ENCODE results near the gene CYP2W1.
A peak's percentile ranks its signal among the peaks of the same experiment; 100 is the strongest.

Gene CYP2W1

DNA sequence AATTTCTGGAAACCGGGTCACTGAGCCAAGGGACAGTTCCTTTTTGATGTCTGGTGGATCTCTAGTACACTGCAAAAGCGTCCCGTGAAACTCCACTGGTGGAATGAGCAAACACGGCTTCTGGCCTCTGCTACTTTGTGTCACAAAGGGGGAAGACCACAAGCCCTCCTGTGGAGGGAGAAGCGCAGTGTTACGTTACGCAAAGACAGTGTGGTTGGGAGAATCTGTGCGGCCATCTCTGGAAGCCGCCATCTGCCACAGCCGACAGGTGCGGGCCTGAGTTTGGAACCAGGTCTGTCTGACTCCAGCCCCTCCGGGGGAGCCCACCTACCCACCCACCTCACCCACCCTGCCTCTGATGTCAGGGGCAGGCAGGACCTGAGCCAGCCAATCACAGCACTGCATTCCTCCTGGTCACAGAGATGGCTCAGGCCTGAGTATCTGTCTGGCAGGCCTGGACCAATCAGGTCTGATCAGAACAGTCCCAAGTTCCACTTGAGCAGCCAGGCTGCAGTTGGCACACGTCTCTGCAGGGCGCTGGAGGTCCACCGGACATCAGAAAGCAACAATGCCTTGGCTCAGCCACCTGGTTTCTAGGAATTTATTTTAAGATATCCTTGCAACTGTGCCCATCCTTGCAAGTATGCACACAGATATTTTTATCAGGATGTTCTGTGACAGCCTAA, 3.0 kb upstream of the CYP2W1 start:
- H3K27ac ChIP-seq, result no peak overlapping the region
- DNase-seq (ENCODE audit: low read depth, low spot score), result no peak

DNA sequence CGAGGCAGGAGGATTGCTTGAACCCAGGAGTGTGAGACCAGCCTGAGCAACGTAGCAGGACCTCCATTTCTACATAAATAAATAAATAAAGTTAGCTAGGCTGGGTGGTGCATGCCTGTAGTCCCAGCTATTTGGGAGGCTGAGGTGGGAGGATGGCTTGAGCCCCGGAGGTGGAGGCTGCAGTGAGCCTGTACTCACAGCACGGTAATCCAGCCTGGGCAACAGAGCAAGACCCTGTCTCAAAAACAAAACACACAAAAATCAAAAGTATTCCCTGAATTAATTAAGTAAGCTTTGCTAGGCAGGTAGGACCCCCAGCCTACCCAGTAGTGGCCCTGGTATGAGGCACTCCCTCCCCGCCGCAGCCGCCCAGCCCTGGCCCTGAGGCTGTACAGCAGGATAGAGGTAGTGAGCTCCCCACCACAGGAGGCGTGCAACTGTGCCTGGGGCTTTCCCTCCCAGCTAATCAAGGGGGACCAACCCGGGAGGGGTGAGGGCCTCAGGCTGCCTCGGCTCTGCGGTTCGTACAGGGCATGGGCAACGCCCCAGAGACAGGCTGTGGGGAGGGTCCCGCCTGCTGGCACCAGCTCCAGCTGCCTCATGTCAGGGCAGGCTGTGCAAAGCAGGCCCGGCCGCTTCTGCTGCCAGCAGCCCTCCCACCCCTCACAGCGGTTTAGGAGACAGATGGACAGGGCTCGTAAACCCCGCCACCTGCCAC, 1.0 kb upstream of the CYP2W1 start:
- H3K27ac ChIP-seq, result no peak overlapping the region
- DNase-seq (ENCODE audit: low read depth, low spot score), result no peak

DNA sequence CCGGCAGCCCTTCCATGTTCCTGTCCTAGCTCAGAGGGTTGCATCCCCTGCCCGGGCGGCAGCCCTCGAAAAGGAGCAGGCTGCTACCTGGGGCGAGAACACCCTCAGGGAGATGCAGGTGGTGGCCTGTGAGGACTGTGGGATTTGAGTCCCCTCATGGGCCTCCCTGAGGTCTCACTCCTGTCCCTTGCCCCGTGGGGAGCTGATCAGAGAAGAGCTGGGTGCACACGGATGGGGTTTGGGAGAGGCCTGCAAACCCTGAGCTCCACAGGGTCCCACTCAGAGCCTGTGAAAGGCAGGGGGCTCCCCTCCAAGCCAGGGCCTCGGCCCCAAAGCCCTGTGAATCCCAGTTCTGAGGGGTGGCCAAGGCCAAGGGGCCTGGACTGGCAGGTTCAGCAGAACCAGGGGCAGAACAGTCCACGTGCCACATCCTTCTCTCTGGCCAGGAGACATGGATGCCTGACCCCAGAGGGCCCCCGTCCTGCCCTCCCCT, 424 bp upstream of the CYP2W1 start:
- H3K27ac ChIP-seq, result no peak overlapping the region
- DNase-seq (ENCODE audit: low read depth, low spot score), result no peak

DNA sequence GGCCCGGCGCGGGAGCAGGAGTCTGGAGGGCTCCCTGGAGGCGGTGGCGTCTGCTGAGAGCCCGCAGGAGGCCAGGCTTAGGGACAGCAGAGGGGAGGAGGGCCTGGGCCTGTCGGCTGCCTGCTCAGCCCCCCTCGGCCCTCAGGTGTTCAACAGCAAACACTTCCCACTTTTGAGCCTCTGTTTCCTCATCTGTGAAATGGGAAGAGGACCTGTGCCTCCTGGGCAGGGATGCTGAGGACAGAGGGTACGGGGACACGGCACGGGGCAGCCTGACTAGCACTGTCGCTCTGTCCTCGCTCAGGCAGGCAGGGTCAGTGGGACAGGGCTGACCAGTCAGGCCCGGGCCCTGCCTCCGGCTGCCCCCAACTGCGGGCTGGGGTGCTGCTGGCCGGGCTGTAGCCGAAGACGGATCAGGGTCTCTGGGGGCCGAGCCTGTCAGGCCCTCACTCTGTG, 663 bp downstream of the CYP2W1 start:
- H3K27ac ChIP-seq, result no peak overlapping the region

DNA sequence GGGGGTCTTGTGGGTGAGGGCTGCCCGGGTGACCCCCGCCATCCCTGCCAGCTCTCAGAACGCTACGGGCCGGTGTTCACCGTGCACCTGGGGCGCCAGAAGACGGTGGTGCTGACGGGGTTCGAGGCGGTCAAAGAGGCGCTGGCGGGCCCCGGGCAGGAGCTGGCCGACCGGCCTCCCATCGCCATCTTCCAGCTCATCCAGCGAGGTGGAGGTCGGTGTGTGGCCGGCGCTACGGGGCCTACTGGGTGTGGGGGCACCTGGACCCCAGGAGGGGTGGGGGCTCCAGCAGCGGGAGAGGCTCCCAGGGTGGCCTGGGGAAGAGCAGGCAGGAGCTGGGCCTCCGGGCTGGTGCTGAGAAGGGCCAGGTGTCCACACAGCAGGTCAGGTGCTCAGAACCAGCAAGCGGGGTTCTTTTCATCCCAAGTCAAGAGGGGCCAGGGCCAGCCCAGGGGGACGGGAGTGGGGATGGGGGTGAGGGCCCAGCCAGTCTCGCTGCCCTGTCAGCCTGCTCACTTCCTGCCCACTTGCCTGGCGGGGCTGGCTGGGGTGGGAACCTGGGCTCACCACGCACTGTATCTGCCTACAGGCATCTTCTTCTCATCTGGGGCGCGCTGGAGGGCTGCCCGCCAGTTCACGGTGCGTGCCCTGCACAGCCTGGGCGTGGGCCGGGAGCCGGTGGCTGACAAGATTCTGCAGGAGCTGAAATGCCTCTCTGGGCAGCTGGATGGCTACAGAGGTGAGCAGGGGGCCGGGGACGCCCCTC, 1.6 kb downstream of the CYP2W1 start:
- DNase-seq (ENCODE audit: low read depth, low spot score), result no peak
- H3K27ac ChIP-seq, result no peak overlapping the region

More for the DNA sequence above, 663 bp downstream of the CYP2W1 start:
- no peak for DNase-seq (ENCODE audit: low read depth, low spot score)

DNA sequence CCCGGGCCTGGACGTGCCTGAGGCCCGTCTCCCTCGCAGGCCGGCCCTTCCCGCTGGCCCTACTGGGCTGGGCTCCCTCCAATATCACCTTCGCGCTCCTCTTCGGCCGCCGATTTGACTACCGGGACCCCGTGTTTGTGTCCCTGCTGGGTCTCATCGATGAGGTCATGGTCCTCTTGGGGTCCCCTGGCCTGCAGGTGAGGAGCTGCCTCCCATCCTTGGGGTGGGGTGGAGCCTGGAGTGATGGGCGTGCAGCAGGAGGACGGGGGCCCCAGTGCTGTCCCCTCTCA, 2.1 kb downstream of the CYP2W1 start:
- DNase-seq (ENCODE audit: low read depth, low spot score), result no peak
- H3K27ac ChIP-seq, result no peak overlapping the region

DNA sequence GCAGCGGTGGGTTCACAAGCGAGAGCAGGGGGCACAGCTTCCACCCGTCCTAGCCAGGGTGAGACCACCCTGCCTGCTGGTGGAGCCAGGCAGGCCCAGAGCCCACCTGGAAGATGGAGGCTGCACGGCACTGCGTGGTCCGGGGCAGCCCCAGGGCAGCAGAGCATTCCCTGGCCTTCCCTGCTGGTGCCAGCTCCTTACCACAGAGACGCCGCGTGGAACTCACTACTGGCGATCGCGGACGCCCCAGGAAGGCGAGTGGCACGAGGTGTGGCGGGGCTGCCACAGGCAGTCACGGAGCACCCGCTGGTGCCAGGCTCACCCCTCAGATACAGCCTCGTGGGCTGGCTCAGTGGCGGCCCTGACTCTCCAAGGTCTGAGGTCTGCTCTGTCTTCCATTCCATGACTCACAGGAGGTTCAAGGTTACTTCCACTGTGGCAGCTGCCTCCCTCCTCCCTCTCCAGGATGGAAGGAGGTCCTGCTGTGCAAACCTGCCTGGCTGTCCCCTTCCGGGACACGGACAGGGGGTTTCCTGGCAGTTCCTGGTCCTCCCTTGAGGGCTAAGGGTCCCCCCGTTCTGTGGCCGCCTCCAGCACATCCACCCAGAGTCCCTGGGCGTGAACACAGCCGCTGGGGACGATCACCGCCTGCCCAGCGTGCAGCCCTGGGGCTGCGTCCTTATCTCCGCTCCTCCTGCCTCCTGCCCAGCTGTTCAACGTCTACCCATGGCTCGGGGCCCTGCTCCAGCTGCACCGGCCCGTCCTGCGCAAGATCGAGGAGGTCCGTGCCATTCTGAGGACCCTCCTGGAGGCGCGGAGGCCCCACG, 3.1 kb downstream of the CYP2W1 start:
- no peak overlapping the region for H3K27ac ChIP-seq
- DNase-seq (ENCODE audit: low read depth, low spot score), result no peak

DNA sequence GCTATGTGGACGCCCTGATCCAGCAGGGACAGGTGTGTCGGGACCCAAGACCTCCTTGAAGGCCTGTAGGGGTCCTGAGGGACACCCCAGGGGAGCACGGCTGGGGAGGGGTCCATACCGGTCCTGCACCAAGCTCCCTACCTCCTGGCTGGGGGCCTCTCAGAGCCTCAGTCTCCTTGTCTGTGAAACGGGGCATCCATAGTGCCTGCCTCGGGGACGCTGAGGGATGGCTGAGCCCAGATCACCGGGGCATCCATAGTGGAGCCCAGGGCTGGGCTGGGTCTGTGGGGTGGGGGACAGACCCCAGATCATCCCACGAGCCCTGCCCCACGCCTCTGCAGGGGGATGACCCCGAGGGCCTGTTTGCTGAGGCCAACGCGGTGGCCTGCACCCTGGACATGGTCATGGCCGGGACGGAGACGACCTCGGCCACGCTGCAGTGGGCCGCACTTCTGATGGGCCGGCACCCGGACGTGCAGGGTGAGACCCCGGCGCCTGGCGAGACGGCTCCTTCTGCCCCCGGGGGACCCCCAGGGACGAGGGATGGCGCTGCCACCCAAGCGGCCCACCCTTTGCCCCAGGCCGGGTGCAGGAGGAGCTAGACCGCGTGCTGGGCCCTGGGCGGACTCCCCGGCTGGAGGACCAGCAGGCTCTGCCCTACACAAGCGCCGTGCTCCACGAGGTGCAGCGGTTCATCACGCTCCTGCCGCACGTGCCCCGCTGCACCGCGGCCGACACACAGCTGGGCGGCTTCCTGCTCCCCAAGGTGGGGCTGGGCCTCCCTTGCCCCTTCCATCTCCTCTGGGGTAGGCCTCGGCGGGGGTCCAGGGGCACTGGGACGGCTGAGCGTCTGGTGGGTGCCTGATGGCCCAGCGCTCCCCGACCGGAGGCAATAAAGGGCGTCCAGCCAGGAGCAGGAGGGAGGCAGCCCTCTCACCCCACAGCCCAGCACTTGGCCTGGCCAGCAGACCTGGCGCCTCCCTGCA, 4.1 kb downstream of the CYP2W1 start:
- H3K27ac ChIP-seq, result no peak overlapping the region
- DNase-seq (ENCODE audit: low read depth, low spot score), result no peak

DNA sequence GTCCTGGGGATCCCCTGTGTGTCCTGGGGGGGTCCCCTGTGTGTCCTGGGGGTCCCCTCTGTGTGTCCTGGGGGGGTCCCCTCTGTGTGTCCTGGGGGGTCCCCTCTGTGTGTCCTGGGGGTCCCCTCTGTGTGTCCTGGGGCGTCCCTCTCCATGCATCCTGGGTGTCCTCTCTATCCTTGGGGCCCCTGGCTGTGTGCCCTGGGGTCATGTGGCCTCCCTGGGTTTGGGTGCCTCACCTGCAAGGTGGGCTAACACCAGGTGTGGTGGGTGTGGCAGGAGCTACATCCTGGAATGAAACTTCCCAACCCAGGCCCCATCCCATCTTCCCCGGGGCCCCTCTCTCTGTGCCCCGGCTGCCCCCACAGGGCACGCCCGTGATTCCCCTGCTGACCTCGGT, 4.9 kb downstream of the CYP2W1 start:
- no peak for DNase-seq (ENCODE audit: low read depth, low spot score)
- no peak overlapping the region for H3K27ac ChIP-seq

DNA sequence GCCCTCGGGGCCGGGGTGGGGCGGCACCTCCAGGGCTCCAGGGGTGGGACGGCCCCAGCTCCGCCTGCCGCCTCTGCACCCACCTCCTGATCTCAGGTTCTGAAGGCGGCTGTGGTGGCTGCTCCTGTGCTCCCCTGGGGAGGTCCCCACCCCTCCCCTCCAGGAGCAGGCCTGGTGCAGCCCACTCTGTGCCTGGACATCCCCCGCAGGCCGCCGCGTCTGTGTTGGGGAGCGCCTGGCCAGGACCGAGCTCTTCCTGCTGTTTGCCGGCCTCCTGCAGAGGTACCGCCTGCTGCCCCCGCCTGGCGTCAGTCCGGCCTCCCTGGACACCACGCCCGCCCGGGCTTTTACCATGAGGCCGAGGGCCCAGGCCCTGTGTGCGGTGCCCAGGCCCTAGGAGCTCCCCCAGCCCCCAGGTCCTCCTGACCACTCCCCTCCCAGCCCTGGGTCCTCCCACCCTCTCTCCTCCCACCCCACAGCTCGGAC, 5.5 kb downstream of the CYP2W1 start:
- DNase-seq (ENCODE audit: low read depth, low spot score), result no peak

DNA sequence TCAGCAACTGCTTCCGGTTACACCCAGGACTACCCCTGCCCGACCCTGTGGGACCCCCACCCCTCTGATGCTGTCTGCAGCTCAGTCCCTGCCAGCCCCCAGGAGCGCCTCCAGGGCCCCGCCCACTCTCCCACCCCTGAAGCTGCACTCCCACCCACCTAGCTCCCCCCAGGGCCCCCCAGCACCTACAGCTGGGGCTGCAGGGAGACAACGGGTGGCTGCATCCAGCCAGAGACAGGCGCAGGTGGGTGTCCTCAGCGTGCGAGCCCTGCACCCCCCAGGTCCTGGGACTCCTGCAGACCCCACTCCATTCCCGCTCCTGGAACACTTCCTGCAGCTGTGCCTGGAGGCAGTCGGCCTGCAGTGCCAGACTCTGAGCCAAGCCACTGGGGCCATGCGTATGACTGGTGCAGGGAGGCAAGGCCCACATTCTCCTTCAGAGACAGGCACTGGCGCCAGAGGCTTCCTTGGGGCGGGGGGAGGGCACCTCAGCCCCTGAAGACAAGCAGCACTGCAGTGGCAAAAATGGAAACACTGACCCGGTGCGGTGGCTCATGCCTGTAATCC, 6.1 kb downstream of the CYP2W1 start:
- H3K27ac ChIP-seq, result no peak overlapping the region
- DNase-seq (ENCODE audit: low read depth, low spot score), result no peak

More for the DNA sequence above, 5.5 kb downstream of the CYP2W1 start:
- no peak overlapping the region for H3K27ac ChIP-seq

DNA sequence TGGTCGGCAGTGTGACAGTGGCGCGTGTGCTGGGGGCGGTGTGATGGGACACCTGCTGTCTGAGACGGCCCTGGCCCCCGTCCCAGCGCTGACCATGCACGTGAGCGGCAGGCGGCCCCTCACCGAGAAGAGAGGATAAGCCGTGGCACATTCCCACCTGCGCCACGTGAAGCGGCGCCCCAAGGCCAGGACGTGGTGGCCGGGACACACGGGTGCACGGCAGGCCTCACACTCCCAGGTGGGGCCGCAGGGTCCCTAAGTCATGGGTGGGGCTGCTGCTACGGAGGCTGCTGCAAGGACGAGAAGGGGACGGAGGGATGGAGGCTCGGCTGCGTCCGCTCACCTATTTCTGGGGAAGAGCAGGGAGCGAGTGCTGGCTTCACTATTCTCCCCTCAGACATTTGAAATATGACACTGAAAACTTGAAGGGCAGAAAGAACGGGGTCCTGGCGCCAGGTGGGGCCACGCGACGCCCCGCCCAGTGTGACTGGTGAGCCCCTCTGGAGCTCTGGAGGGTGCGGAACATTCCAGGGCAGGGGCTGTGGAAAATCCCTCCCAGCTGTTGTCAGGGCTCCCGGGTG, 7.5 kb downstream of the CYP2W1 start:
- no peak overlapping the region for H3K27ac ChIP-seq
- no peak for DNase-seq (ENCODE audit: low read depth, low spot score)

DNA sequence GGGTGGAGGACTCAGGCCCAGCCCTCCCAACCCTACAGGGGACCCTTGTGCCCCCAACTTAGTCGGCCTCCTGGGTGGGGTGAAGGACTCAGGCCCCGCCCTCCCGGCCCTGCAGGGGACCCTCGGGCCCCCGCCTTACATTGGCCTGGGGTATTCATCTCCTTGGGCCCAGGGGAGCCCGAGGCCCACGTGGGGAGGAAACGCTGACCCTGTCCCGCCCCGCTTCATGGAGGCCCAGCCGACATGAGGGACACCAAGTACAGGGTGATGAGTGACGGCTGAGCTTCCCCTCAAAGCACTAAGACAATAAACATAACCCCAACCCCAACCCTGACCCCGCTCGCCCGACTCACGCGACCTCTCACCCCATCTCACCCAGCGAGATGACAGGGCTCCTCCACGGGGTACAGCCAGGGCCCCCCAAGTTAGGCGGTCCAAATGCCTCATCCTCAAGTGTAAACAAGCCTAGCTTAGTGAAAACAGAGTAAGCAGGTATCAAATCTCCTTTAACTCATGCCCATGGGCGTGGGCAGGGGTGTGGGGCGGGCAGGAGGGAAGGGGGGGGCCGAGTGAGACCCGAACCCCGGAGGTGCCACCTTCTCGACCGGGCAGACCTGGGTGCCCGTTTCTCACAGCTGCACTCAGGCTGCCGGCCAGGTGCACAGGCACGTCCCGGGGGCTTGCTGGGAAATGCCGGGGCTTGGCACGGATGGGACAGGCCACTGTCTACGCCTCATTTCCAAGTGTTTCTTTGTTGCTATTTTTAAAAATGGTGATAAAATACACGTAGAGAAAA, 8.2 kb downstream of the CYP2W1 start:
- no peak for DNase-seq (ENCODE audit: low read depth, low spot score)
- no peak overlapping the region for H3K27ac ChIP-seq

DNA sequence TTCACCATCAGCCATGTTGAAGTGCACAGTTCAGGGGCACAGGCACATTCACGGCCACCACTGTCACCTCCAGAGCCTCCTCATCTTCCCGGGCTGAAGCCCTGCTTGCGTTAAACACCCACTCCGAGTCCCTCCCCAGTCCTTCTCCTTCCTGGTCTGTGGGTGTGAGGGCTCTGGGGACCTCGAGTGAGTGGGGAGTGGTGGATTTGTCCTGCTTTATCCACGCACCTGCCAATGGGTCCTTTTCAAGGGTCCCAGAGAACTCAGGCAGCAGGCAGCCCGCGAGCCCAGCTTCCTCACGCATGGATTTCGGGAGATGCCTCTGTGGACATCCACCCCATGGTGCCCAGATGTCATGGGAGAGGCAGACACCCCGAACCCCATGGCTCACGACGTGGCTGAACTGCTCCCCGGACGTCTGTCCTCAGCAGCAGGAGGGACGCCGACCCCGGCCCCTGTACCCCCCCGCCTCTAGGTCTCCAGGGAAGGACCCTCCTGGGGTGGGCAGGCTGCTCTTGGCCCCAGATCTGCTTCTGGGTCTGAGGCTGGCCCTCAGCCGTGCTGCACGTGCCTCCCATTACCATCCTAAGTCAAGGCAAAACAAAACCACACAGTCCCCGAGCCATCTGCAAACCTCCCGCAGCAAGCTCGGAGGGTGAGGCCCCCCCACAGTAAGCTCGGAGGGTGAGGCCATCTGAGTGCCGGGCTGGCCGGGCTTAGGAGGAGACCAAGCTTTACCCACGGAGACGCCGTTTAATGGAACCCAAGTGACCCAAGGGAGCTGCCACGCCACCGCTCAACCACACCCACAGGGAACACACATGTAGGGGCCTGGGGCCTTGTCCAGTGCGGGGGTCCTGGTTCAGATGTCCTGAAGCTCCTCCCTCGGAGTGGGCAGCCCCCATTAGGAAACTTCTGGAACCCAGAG, 9.0 kb downstream of the CYP2W1 start:
- no peak overlapping the region for H3K27ac ChIP-seq
- no peak for DNase-seq (ENCODE audit: low read depth, low spot score)

DNA sequence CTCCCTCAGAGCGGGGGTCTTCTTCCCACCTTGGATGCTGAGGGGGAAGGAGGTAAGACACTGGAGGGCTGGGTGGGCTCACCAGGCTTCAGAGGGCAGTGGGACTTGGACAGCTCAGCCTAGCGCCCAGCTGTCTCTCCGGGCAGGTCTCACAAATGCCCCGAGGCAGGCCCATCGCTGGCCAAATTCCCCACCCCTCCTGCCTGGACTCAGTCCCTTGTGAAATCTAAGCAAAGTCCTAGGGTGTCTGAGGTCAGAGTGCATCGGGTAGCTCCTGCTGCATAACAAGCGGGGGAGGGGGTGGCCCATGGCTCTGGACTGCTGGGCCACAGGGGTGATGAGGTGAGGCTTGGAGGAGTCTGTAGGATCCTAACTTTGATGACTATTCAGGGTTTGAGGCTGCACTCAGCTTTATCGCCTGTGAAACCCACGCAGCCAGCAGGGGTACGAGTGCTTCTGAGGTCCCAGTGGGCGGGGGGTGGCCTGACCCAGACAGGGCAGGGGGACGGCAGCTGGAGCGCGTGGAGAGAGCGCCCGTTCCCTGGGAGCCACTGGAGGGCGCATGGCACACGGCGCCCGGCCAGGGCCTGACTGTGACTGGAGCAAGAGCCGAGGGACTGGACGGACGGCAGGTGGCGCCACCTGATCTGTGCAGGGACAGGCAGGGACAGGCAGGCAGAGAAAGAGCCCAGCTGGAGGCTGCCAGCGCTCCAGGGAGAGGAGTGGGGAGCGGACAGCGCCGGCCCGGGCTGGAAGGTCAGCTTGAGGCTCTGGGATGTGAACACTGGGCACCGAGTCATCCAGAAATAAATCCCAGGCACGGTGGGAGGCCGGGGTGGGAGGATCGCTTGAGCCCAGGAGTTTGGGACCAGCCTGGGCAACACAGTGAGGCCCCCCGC, 10.0 kb downstream of the CYP2W1 start:
- no peak overlapping the region for H3K27ac ChIP-seq
- DNase-seq (ENCODE audit: low read depth, low spot score), result peak; percentile 66
